ENCODE measurements around the gene SLC6A9. TPM values are rescaled to one million over a fixed set of nuclear protein-coding genes. Genes with fewer than 3 reads are reported as not detected.

The SLC6A9 gene
- total RNA-seq, 1 donor from 2014 or later = 0.65 TPM

DNA sequence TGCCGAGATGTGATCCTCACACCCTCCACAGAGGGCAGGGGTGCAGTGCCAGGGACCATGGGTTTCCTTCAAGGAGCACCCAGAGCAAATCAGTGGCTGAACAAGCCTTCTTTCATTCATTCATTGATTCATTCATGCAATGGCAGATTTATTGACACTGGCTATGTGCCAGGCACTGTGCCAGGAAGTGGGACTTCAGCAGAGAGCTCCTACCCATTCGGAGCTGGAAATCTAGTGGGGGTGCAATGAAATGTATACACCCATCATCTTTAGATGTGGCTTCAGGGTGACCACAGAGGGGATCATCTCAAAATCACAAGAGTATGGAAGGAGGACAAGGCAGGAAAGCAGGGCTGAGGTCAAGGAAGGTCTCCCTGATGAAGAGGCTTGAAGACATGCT is 18.9 kb downstream of the SLC6A9 start:
- no peak for ATAC-seq

DNA sequence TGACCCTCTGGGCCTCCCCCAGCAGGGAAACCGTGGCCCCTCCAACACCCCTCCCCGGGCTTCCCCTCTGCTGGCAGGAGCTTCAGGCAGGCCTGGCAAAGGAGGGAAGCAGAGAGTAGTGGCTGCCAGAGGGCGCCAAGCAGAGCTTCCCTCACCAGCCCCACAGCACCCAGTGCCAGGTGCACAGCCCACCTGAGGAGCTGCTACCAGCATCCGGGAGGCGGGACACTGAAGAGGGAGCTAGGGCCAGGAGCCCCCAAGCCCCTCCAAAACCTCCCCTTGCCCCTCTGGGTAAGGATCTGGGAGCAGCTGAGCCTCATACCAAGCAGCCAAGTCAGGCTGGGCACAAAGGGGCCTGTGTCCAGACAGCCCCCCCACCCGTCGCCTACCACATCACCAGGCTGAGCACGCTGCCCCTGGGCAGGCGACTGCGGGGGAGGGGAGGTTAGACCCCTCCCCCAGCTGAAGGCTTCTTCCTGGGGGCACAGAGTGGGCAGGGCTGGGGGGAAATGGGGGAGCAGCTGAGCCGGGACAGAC is 20.3 kb downstream of the SLC6A9 start:
- DNase-seq (ENCODE audit: low spot score) = no peak
- no peak for ATAC-seq

More for the DNA sequence above, 18.9 kb downstream of the SLC6A9 start:
- no peak for DNase-seq (ENCODE audit: low spot score)

DNA sequence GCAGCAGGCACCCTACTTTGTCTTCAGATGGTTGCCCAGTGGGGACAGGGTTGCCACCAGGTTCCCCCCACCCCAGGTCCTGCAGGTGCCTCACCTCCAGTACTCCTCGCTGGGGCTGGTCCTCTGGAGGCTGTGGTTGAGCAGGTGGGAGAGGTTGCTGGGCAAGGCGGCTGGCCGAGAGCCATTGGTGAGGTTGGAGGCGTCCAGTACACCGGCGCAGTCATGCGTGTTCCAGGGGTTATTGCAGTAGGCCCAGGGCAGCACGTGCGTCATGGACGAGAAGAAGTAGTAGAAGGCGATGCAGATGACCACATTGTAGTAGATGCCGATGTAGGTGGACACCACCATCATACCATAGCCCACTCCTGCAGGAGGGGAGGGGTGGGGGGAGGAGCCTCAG is 23.0 kb downstream of the SLC6A9 start:
- ATAC-seq = no peak
- no peak for DNase-seq (ENCODE audit: low spot score)

DNA sequence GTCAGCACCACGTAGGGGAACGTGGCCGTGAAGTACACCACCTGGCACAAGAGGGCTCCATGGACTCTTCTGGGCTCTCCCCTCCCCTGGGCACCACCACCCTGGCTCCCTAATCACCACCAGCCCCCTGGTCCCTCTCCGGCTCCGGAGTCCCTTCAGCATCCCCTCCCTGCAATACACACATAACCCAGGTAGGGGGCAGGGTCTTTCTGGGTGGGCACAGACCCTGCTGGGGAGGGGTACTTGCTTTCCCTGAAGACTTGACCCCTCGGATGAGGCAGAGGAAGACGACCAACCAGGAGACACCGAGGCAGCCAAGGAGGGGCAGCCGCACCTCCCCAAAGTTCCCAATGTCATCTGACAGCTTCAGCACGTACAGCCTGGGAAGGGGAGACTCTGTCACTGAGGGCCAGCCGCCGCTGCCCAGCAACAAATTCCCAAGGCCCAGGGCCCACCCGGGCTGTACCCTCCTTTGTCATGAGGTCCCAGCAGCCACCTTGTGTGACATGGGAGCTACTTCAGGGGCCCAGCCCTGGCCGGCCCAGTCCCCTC is 28.6 kb downstream of the SLC6A9 start:
- DNase-seq (ENCODE audit: low spot score) = no peak

DNA sequence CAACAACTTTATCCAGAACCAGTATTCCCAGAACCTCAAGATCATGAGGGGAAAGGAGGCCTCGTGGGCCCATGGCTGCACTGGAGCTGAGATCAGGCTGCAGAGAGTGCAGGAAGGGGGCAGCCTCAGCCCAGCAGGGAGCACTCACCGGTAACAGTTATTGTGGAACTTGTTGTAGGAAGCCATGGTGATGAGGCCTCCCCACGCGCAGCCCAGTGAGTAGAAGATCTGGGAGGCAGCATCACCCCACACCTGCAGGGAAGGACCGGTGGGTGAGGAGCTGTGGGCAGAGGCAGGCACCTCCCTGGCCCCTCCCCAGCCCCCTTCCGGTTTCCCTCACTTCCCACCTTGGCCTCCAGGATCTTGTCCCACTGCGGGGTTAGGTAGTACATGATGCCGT is 29.1 kb downstream of the SLC6A9 start:
- ATAC-seq (no peak), DNase-seq (ENCODE audit: low spot score) (no peak)

More for the DNA sequence above, 28.6 kb downstream of the SLC6A9 start:
- no peak for ATAC-seq

DNA sequence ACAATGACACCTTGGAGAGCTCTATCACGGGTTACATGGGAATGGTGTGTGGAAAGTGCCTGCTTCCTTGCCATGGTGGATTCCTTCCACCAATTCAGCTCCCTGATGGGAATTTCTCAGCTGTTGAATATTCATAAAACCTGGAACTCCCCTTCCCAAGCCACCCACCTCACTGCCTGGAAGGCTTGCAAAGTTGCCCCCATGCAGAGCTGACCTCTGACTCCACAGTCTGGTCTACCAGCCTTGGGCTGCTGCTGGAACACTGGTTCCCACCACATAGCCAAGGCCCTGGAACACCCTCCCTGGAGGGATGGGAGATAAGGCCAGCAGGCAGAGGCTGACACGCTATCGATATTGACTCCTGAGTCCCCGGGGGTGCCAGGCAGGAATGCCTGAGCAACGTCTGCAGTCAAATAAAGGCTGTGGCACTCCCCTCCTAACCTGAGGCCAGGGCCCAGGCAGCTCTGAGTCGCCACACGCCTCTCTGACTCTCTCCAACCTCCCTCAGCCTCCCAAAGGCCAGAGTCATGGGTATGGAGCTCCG is 31.1 kb downstream of the SLC6A9 start:
- no peak for DNase-seq (ENCODE audit: low spot score)
- ATAC-seq = no peak

- no peak for ATAC-seq
- no peak for DNase-seq (ENCODE audit: low spot score)
These were observed 31.8 kb downstream of the SLC6A9 start for GRCh38 chr1:43999455-43999854.

DNA sequence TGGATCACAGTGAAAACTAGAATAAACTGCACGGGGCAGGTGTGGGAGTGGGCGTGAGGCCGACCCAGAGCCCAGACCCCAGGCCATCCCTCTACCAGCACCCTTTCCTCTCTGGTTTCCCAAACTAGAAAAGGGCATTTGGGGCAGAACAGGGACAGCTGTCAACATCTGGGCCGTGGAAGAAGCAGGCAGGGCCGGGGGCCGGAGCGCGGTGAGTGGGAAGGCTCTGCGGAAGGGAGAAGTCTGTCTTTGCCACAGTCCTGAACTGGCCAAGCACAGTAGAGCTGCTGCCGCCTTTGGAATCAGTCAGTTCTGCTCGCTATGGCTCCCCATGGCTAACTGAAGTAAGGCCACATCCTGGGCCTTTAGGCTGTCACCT is 33.3 kb downstream of the SLC6A9 start:
- ATAC-seq (no peak), DNase-seq (ENCODE audit: low spot score) (no peak)

DNA sequence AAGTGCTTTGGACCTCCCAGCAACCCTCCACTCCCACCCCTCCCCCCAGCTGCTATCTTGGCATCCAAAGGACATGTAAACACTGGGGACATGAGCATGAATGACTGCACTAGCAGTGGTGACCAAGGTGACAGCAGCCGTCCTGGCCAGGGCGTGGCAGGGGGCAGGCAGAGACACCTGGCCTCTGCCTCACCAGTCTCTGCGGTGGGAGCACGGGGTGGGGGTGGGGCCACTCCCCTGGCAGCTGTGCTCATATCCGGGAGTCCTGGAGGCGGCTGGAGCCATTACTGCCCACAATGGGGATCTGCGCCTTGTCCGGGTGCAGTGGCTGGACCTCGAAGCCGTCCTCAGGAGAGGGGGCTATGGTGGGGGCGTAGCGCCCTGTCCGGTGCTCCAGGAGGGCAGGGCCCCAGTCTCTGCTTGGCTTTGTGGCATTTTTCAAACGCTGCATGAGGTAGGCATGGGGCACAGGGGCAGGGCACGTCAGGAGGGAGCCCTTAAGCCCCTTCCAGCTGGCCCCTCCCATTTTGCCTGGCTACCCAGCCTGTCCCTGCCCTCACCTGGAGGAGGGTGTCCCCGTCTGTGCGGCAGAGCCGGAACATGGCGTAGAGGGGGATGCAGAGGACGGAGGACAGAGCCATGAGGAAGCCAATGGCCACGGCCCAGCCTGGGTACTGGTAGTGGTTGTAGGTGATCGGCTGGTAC is 33.8 kb downstream of the SLC6A9 start:
- ATAC-seq (peak; percentile 10), DNase-seq (ENCODE audit: low spot score) (no peak)

- DNase-seq (ENCODE audit: low spot score) (no peak), ATAC-seq (no peak)
These were observed 34.5 kb downstream of the SLC6A9 start for GRCh38 chr1:43996733-43997115.

- no peak for ATAC-seq
- DNase-seq (ENCODE audit: low spot score) = no peak
These were observed 35.1 kb downstream of the SLC6A9 start for GRCh38 chr1:43995984-43996732.

DNA sequence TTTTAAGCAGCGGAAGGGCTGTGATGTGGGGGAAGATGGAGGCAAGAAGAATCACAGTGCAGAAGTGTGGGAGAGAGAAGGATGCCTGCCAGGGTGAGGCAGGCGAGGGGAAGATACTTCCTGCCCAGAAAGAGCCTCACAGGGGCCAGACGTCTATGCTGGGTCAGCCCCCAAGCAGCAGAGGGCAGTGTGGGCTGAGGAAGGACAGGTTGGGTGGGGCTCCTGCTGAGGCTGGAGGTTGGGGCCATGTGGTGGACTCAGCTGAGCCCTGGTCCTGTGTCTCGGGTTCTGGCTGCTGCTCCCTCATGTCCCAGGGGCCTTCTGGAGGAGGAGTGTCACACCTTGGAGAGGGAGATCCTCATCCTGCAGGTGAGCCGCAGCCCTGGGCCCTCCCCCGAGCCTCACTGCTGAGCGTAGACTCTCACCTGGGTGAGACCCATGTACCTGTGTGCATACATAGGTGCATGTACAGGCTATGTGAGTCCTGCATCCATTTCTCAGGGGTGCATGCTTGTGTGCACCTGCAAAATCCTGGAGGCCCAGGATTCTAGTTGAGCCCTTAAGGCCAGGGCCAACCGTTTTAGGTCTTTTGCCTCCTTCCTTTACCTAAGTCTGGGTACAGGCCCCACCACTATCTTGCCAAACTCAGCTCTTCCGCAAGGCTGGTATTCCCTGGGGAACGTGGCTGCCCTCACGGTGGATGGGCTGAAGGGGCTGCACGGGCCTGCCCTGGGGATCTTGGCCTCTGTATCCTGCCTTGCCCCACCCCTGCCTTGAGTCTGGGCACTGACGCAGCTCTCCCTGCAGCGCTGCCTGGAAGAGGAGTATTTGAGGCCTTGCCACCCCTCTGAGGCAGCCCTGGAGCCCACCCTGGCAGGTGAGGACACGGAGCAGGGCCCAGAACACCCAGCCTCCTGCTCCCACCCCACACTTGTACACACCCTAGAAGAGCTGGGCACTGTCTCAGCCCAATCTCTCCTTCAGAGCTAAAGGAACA is 36.2 kb downstream of the SLC6A9 start:
- ATAC-seq (no peak), DNase-seq (ENCODE audit: low spot score) (no peak)

GRCh38 chr1:43994071-43994470 is 37.2 kb downstream of the SLC6A9 start:
- no peak for ATAC-seq
- no peak for DNase-seq (ENCODE audit: low spot score)

GRCh38 chr1:43993206-43993914 is 37.9 kb downstream of the SLC6A9 start:
- DNase-seq (ENCODE audit: low spot score) = no peak
- ATAC-seq = no peak

GRCh38 chr1:43992232-43992995 is 38.8 kb downstream of the SLC6A9 start:
- no peak for DNase-seq (ENCODE audit: low spot score)
- ATAC-seq = no peak

GRCh38 chr1:43991476-43992231 is 39.6 kb downstream of the SLC6A9 start, which contains the start of gene CCDC24:
TSS of gene CCDC24 (plus strand) at chr1:43991599. CDS start at chr1:43991879, 280 bp downstream.
- DNase-seq (ENCODE audit: low spot score) (peak; percentile 94), ATAC-seq (peak; percentile 91)

DNA sequence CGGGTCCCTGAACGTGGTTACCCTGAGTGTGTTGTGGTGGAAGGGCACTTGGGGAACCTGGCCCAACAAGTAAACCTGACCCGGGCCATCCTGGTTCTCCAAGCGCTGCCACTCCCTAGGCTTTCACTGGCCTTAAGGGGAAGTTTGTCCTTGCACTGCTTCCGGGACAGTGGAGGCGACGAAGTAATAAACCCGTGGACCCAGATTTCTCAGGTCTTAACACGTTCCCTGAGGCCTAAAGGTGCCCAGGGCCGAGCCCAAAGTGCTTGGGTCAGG is 40.1 kb downstream of the SLC6A9 start:
- ATAC-seq (no peak), DNase-seq (ENCODE audit: low spot score) (no peak)
